PC-9 (cell line): ENCODE results near the gene CRHR2.

Experiments
- EZH2 ChIP-seq: fragments of 200-600 bp; sonication (generic); IDR thresholded peaks from 2 replicates; pipeline ENCODE4 v1.8.0; 2017; ENCODE audit warnings: antibody characterized with exemption, low read depth
- TF ChIP-seq, protein P1 (sequence below): fragments of 200-600 bp; sonication (generic); conservative IDR thresholded peaks from 2 replicates; pipeline ENCODE4 v1.6.1; 2017; ENCODE audit warnings: mixed run types, antibody characterized with exemption, mild to moderate bottlenecking, moderate library complexity

- TF ChIP-seq, protein P1, sequence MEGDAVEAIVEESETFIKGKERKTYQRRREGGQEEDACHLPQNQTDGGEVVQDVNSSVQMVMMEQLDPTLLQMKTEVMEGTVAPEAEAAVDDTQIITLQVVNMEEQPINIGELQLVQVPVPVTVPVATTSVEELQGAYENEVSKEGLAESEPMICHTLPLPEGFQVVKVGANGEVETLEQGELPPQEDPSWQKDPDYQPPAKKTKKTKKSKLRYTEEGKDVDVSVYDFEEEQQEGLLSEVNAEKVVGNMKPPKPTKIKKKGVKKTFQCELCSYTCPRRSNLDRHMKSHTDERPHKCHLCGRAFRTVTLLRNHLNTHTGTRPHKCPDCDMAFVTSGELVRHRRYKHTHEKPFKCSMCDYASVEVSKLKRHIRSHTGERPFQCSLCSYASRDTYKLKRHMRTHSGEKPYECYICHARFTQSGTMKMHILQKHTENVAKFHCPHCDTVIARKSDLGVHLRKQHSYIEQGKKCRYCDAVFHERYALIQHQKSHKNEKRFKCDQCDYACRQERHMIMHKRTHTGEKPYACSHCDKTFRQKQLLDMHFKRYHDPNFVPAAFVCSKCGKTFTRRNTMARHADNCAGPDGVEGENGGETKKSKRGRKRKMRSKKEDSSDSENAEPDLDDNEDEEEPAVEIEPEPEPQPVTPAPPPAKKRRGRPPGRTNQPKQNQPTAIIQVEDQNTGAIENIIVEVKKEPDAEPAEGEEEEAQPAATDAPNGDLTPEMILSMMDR = no peak
- TF ChIP-seq EZH2 = no peak
Observed at GRCh38 chr7:30683816-30684215, 1.6 kb upstream of the CRHR2 start.
